ENCODE data around the gene ZNF783.

The ZNF783 gene

DNA sequence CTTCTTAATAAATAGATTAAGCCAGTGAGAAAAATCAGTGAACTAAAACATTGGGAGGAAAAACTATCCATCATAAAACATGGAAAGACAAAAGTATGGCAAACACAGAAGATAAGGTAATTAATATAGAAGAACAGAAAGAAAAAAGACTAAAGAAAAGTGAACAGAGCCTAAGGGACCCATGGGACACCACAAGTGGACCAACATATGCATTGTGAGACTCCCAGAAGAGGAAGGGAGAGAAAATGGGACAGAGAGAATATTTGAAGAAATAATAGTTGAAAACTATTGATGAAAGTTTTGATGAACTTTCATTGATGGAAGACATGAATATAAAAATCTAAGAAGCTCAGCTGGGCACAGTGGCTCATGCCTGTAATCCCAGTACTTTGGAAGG is 71.3 kb downstream of the ZNF783 start:
- Histone ChIP-seq H3K36me3 (ENCODE audit: insufficient read depth, low read length) (no peaks in the 10 kb centered on the region), H4K20me1 (ENCODE audit: insufficient read depth, low read length) (no peaks in the 10 kb centered on the region), H3K4me2 (ENCODE audit: low read length) (no peak overlapping the region), H3K4me3 (ENCODE audit: low read depth, low read length, poor library complexity, severe bottlenecking) (no peak overlapping the region), H3K9me3 (ENCODE audit: low read length) (peaks cover 5% of the 10 kb centered on the region; the same call in 1 of the 2 replicates), H3K9ac (ENCODE audit: low read length) (no peak overlapping the region), H2AFZ (ENCODE audit: low read length) (no peak overlapping the region), H3K27ac (ENCODE audit: low read depth, low read length, poor library complexity, severe bottlenecking) (no peak overlapping the region), H3K79me2 (ENCODE audit: insufficient read depth, low read length) (no peaks in the 10 kb centered on the region), H3K27me3 (ENCODE audit: insufficient read depth, low read length) (no peaks in the 10 kb centered on the region), H3F3A (ENCODE audit: insufficient read depth, low read length) (no peaks in the 10 kb centered on the region), H3K9me2 (ENCODE audit: low read depth, low read length) (no peaks in the 10 kb centered on the region), H3K4me1 (ENCODE audit: insufficient read depth, low read length, severe bottlenecking) (no peaks in the 10 kb centered on the region)
- TF ChIP-seq, protein P1, sequence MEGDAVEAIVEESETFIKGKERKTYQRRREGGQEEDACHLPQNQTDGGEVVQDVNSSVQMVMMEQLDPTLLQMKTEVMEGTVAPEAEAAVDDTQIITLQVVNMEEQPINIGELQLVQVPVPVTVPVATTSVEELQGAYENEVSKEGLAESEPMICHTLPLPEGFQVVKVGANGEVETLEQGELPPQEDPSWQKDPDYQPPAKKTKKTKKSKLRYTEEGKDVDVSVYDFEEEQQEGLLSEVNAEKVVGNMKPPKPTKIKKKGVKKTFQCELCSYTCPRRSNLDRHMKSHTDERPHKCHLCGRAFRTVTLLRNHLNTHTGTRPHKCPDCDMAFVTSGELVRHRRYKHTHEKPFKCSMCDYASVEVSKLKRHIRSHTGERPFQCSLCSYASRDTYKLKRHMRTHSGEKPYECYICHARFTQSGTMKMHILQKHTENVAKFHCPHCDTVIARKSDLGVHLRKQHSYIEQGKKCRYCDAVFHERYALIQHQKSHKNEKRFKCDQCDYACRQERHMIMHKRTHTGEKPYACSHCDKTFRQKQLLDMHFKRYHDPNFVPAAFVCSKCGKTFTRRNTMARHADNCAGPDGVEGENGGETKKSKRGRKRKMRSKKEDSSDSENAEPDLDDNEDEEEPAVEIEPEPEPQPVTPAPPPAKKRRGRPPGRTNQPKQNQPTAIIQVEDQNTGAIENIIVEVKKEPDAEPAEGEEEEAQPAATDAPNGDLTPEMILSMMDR (IDR thresholded peaks at IDR 0.05; ENCODE audit: low read length), result no peak
- no peak for TF ChIP-seq EZH2 (IDR thresholded peaks at IDR 0.05; ENCODE audit: borderline replicate concordance, low read length)

DNA sequence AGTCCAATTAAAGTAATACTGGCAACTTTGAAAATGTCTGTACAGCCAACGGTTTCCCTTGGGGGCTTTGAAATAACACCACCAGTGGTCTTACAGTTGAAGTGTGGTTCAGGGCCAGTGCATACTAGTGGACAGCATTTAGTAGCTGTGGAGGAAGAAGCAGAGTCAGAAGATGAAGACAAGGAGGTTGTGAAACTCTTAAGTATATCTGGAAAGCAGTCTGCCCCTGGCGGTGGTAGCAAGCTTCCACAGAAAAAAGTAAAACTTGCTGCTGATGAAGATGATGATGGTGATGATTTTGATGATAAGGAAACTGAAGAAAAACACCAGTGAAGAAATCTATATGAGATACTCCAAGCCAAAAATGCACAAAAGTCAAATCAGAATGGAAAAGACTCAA is 72.2 kb downstream of the ZNF783 start:
- TF ChIP-seq EZH2 (IDR thresholded peaks at IDR 0.05; ENCODE audit: borderline replicate concordance, low read length), result no peak
- TF ChIP-seq, protein P1 (IDR thresholded peaks at IDR 0.05; ENCODE audit: low read length), result peak; percentile 17; the same call in 1 of the 2 replicates
- H3K9ac ChIP-seq (ENCODE audit: low read length), result no peak overlapping the region
- no peaks in the 10 kb centered on the region for H4K20me1 ChIP-seq (ENCODE audit: insufficient read depth, low read length)
- H3K4me2 ChIP-seq (ENCODE audit: low read length), result no peak overlapping the region
- H3K4me1 ChIP-seq (ENCODE audit: insufficient read depth, low read length, severe bottlenecking), result no peaks in the 10 kb centered on the region
- no peaks in the 10 kb centered on the region for H3K79me2 ChIP-seq (ENCODE audit: insufficient read depth, low read length)
- no peaks in the 10 kb centered on the region for H3K36me3 ChIP-seq (ENCODE audit: insufficient read depth, low read length)
- H3F3A ChIP-seq (ENCODE audit: insufficient read depth, low read length), result no peaks in the 10 kb centered on the region
- H3K9me3 ChIP-seq (ENCODE audit: low read length), result peaks cover 5% of the 10 kb centered on the region; the same call in 1 of the 2 replicates
- H3K9me2 ChIP-seq (ENCODE audit: low read depth, low read length), result no peaks in the 10 kb centered on the region
- H2AFZ ChIP-seq (ENCODE audit: low read length), result no peak overlapping the region
- no peak overlapping the region for H3K4me3 ChIP-seq (ENCODE audit: low read depth, low read length, poor library complexity, severe bottlenecking)
- H3K27ac ChIP-seq (ENCODE audit: low read depth, low read length, poor library complexity, severe bottlenecking), result no peak overlapping the region
- no peaks in the 10 kb centered on the region for H3K27me3 ChIP-seq (ENCODE audit: insufficient read depth, low read length)

Data from OCI-LY1 (cell line).